GM12878 (cell line): Measurements from ENCODE around the gene IQCF2. TPM values are rescaled to one million over a fixed set of nuclear protein-coding genes. Genes with fewer than 3 reads are reported as not detected.

Source experiments
- ATAC-seq: fragments of 200-7000 bp; cut with Tn5 transposase; 3 replicates; pipeline ENCODE4 v1.9.1; 2020; ENCODE audit warnings: mild to moderate bottlenecking, moderate library complexity
- BruUV-seq: library from RNA; stranded (reverse); fragments of 400-500 nt; replicated peaks from 2 replicates; lab custom pipeline; 2021; lab: Mats Ljungman, UMichigan
- CTCF ChIA-PET: fragments of 300-600 bp; sonication (Branson Sonifier 250); formaldehyde crosslinking; extraction: SDS; loops from one replicate; lab custom pipeline; 2021; ENCODE audit warnings: inconsistent platforms; lab: Yijun Ruan, JAX
- POLR2A ChIA-PET: fragments of 350-600 bp; formaldehyde crosslinking; extraction: SDS; loops from one replicate; lab custom pipeline; 2021; ENCODE audit warnings: inconsistent platforms; lab: Charles Lee
- RAD21 ChIA-PET: fragments of 300-600 bp; sonication (Branson Sonifier 250); formaldehyde crosslinking; loops from one replicate; lab custom pipeline; 2023; ENCODE audit warnings: antibody characterized with exemption; ENCODE audit not compliant: unreplicated experiment; lab: Charles Lee
- SMC1A ChIA-PET: fragments of 300-600 bp; sonication (Branson Sonifier 250); formaldehyde crosslinking; loops from one replicate; lab custom pipeline; 2023; ENCODE audit not compliant: unreplicated experiment, uncharacterized antibody; lab: Charles Lee
- DNase-seq: peaks from one replicate; pipeline ENCODE4 v3.0.0-alpha.2; 2011; ENCODE audit warnings: low read depth, low spot score
- FAIRE-seq: peaks from 3 replicates; lab custom pipeline; 2011; peaks lifted over from hg19 to GRCh38; lab: Jason Lieb, UNC
- H2AFZ ChIP-seq: 2 replicates; pipeline ENCODE4 v1.6.0; 2011; ENCODE audit warnings: low read depth, low read length, control low read depth; ENCODE audit not compliant: control insufficient read depth
- H3K27ac ChIP-seq: 2 replicates; pipeline ENCODE4 v1.5.1; 2011; ENCODE audit warnings: control low read depth; ENCODE audit not compliant: control insufficient read depth, insufficient read depth
- H3K27me3 ChIP-seq, 2 experiments: replicated peaks in 1 of 2; 2 replicates each; pipeline versions ENCODE4 v1.6.0 to v1.6.1; 2011; ENCODE audit warnings: low read length in 1 of 2; ENCODE audit not compliant: control insufficient read depth in 2 of 2, insufficient read depth in 2 of 2
- H3K36me3 ChIP-seq, 2 experiments: 2 replicates each; pipeline ENCODE4 v1.5.1; 2011; ENCODE audit warnings: low read length in 1 of 2; ENCODE audit not compliant: control insufficient read depth in 2 of 2, insufficient read depth in 2 of 2
- H3K4me1 ChIP-seq: 2 replicates; pipeline ENCODE4 v1.6.1; 2011; ENCODE audit warnings: mild to moderate bottlenecking, low read length, moderate library complexity, mixed read lengths; ENCODE audit not compliant: control insufficient read depth, insufficient read depth
- H3K4me2 ChIP-seq: 2 replicates; pipeline ENCODE4 v1.6.0; 2011; ENCODE audit warnings: control low read depth; ENCODE audit not compliant: control insufficient read depth, insufficient read depth
- H3K4me3 ChIP-seq: fragments of 200-600 bp; sonication (generic); 2 replicates; pipeline ENCODE4 v1.5.1; 2016
- H3K79me2 ChIP-seq: 2 replicates; pipeline ENCODE4 v1.6.0; 2011; ENCODE audit warnings: low read length; ENCODE audit not compliant: control insufficient read depth, insufficient read depth
- H3K9ac ChIP-seq: 2 replicates; pipeline ENCODE4 v1.8.0; 2011; ENCODE audit warnings: low read length, control low read depth, mixed read lengths; ENCODE audit not compliant: control insufficient read depth, insufficient read depth
- H3K9me3 ChIP-seq: replicated peaks from 3 replicates; pipeline ENCODE4 v1.5.1; 2011; ENCODE audit warnings: mild to moderate bottlenecking, low read length; ENCODE audit not compliant: control insufficient read depth, insufficient read depth
- H4K20me1 ChIP-seq: 2 replicates; pipeline ENCODE4 v1.6.0; 2011; ENCODE audit not compliant: control insufficient read depth, insufficient read depth
- E2F4 ChIP-seq: IDR thresholded peaks from 2 replicates; pipeline ENCODE4 v1.6.1; 2012; ENCODE audit warnings: low read depth, low read length, improper control_type of control experiment
- ESRRA ChIP-seq: IDR thresholded peaks from 2 replicates; pipeline ENCODE4 v1.6.1; 2012; ENCODE audit warnings: mild to moderate bottlenecking, low read length, improper control_type of control experiment
- NR2F1 ChIP-seq: fragments of 450-650 bp; conservative IDR thresholded peaks from 2 replicates; pipeline ENCODE4 v1.6.1; 2017; ENCODE audit warnings: mild to moderate bottlenecking
- RB1 ChIP-seq: fragments of 450-650 bp; formaldehyde crosslinking; IDR thresholded peaks from 2 replicates; pipeline ENCODE4 v1.6.1; 2017; ENCODE audit warnings: mild to moderate bottlenecking, borderline replicate concordance
- STAT1 ChIP-seq: fragments of 450-650 bp; conservative IDR thresholded peaks from 2 replicates; pipeline ENCODE4 v1.6.1; 2014; ENCODE audit warnings: antibody characterized with exemption, mild to moderate bottlenecking
- TBL1XR1 ChIP-seq: IDR thresholded peaks from 2 replicates; pipeline ENCODE4 v1.6.1; 2012; ENCODE audit warnings: low read depth, low read length, improper control_type of control experiment
- USF1 ChIP-seq: IDR thresholded peaks from 2 replicates; pipeline ENCODE4 v1.6.1; 2011; ENCODE audit warnings: borderline replicate concordance, low read depth, mild to moderate bottlenecking, moderate library complexity, mixed read lengths, low read length; ENCODE audit not compliant: insufficient read depth; ENCODE audit errors: extremely low read length
- ZSCAN29 ChIP-seq: fragments of 450-650 bp; IDR thresholded peaks from 2 replicates; pipeline ENCODE4 v1.6.1; 2017; ENCODE audit warnings: mild to moderate bottlenecking, moderate library complexity
- WGBS: methylation state at CpG from one replicate; pipeline ENCODE4 v1.1.6; 2016; ENCODE audit warnings: low lambda C conversion rate; ENCODE audit not compliant: insufficient replicate concordance, insufficient coverage; ENCODE audit errors: missing lambda C conversion rate; 5-methylcytosine and 5-hydroxymethylcytosine counted together
- in situ Hi-C: fragments of 300-500 bp; cut with MboI; formaldehyde crosslinking; loops from 9 replicates; pipeline ENCODE4 v1.14.3; 2018; ENCODE audit warnings: mixed read lengths
- intact Hi-C: fragments of 100-400 bp; cut with micrococcal nuclease; formaldehyde crosslinking; loops from one replicate; pipeline ENCODE4 v1.14.2; 2022; ENCODE audit not compliant: unreplicated experiment
- polyA plus RNA-seq, 11 experiments: library from polyadenylated mRNA; depleted of rRNA in 4 of 11; unstranded in 6 of 11; stranded (reverse) in 5 of 11; fragments of >200 nt; fragmentation: Nextera tagmentation in 4 of 11; fragmentation: Illumina TruSeq in 1 of 11; extraction: Ambion mirVana in 4 of 11; extraction: Trizol in 1 of 11; gene quantifications; 1 replicate in 1 of 11; 2 replicates in 10 of 11; pipeline versions ENCODE4 v1.2.1 to v1.2.3, GENCODE V29; 2011 to 2016; ENCODE audit warnings: inconsistent platforms in 2 of 11, missing spikeins in 2 of 11, low read depth in 1 of 11
- total RNA-seq, 4 experiments: library from RNA; depleted of rRNA in 3 of 4; stranded (reverse); fragments of >200 nt in 3 of 4; fragmentation: Illumina TruSeq in 1 of 4; extraction: Trizol in 1 of 4; gene quantifications; 2 replicates each; pipeline versions ENCODE4 v1.2.1 to v1.2.3, GENCODE V29; 2013 to 2021

IQCF2 gene
- total and polyA plus RNA-seq, 10 of the 15 experiments (the other 5 are each of a cell fraction or from before 2014, with no cell fraction given) = not detected

GRCh38 chr3:51830836-51831385, 30.5 kb upstream of the IQCF2 start:
- SMC1A ChIA-PET = no interaction called here
- FAIRE-seq = no peak

More at GRCh38 chr3:51830836-51831385, 30.5 kb upstream of the IQCF2 start:
- no peak overlapping the region for H3K9ac ChIP-seq
- H3K9me3 ChIP-seq = no peaks in the 10 kb centered on the region; the same call in 2 of the 3 replicates
- no peaks in the 10 kb centered on the region for H3K79me2 ChIP-seq
- no peaks in the 10 kb centered on the region for H3K36me3 ChIP-seq
- no peaks in the 10 kb centered on the region for H3K4me1 ChIP-seq
- no peak overlapping the region for H2AFZ ChIP-seq
- no peak for DNase-seq
- no peaks in the 10 kb centered on the region for H4K20me1 ChIP-seq
- no peak overlapping the region for H3K4me2 ChIP-seq
- intact Hi-C loops (no loop called here), in situ Hi-C loops (no loop called here)
- ChIA-PET RAD21 (no interaction called here), CTCF (no interaction called here), POLR2A (no interaction called here)
- no peak overlapping the region for H3K4me3 ChIP-seq
- 35% methylated on average over 4 of the region's 4 CpGs for WGBS
- TF ChIP-seq RB1 (no peak), ESRRA (no peak), STAT1 (no peak), E2F4 (no peak), USF1 (no peak), TBL1XR1 (no peak), NR2F1 (no peak), ZSCAN29 (no peak)
- no peak overlapping the region for H3K27ac ChIP-seq
- no TSS peak for BruUV-seq
- no peak for ATAC-seq
- no peaks in the 10 kb centered on the region for H3K27me3 ChIP-seq
